ENCODE data around the gene CCDC27. TPM values are rescaled to one million over a fixed set of nuclear protein-coding genes. Genes with fewer than 3 reads are reported as not detected.

Gene CCDC27
- total RNA-seq, 1 donor from 2014 or later: not detected

- Histone ChIP-seq H3K27ac (no peak overlapping the region), H3K9me3 (no peaks in the 10 kb centered on the region), H3K4me3 (no peak overlapping the region), H3K27me3 (no peaks in the 10 kb centered on the region), H3K4me1 (no peaks in the 10 kb centered on the region), H3K36me3 (peaks cover 75 to 91% of the 10 kb centered on the region in 2 donors)
- intact Hi-C loops (cut with DNase I): no loop called here
- DNase-seq (ENCODE audit: low spot score in 2 of 2): no peak
- no peak for TF ChIP-seq CTCF (IDR thresholded peaks at IDR 0.05)
These were observed 32.8 kb downstream of the CCDC27 start for GRCh38 chr1:3785045-3785444.

GRCh38 chr1:3785456-3786157, 33.4 kb downstream of the CCDC27 start:
- TF ChIP-seq CTCF (IDR thresholded peaks at IDR 0.05): no peak
- H3K4me1 ChIP-seq: no peaks in the 10 kb centered on the region
- no peaks in the 10 kb centered on the region for H3K27me3 ChIP-seq
- no peaks in the 10 kb centered on the region for H3K9me3 ChIP-seq
- H3K36me3 ChIP-seq: peaks cover 69 to 87% of the 10 kb centered on the region in 2 donors
- intact Hi-C loops (cut with DNase I): no loop called here
- no peak overlapping the region for H3K27ac ChIP-seq
- H3K4me3 ChIP-seq: no peak overlapping the region
- DNase-seq (ENCODE audit: low spot score in 2 of 2): no peak

GRCh38 chr1:3786468-3787348, 34.5 kb downstream of the CCDC27 start:
- Histone ChIP-seq H3K27ac (no peak overlapping the region), H3K4me1 (no peaks in the 10 kb centered on the region), H3K27me3 (no peaks in the 10 kb centered on the region), H3K36me3 (peaks cover 59 to 76% of the 10 kb centered on the region in 2 donors), H3K4me3 (no peak overlapping the region), H3K9me3 (no peaks in the 10 kb centered on the region)
- TF ChIP-seq CTCF (IDR thresholded peaks at IDR 0.05): no peak
- DNase-seq (ENCODE audit: low spot score in 2 of 2): no peak
- intact Hi-C loops (cut with DNase I): no loop called here

GRCh38 chr1:3787349-3787715, 35.1 kb downstream of the CCDC27 start:
- no peaks in the 10 kb centered on the region for H3K4me1 ChIP-seq
- intact Hi-C loops (cut with DNase I): no loop called here
- H3K27ac ChIP-seq: no peak overlapping the region
- H3K4me3 ChIP-seq: no peak overlapping the region
- H3K27me3 ChIP-seq: no peaks in the 10 kb centered on the region
- H3K9me3 ChIP-seq: no peaks in the 10 kb centered on the region
- TF ChIP-seq CTCF (IDR thresholded peaks at IDR 0.05): no peak
- H3K36me3 ChIP-seq: peaks cover 53 to 69% of the 10 kb centered on the region in 2 donors
- no peak for DNase-seq (ENCODE audit: low spot score in 2 of 2)

- no peak overlapping the region for H3K27ac ChIP-seq
- H3K4me3 ChIP-seq: no peak overlapping the region
- peaks cover 47 to 63% of the 10 kb centered on the region in 2 donors for H3K36me3 ChIP-seq
- DNase-seq (ENCODE audit: low spot score in 2 of 2): no peak
- intact Hi-C loops (cut with DNase I): no loop called here
- TF ChIP-seq CTCF (IDR thresholded peaks at IDR 0.05): no peak
- no peaks in the 10 kb centered on the region for H3K27me3 ChIP-seq
- no peaks in the 10 kb centered on the region for H3K9me3 ChIP-seq
- H3K4me1 ChIP-seq: no peaks in the 10 kb centered on the region
These were observed 35.7 kb downstream of the CCDC27 start for GRCh38 chr1:3787745-3788605.

All from ascending aorta (tissue), 2 donors.